K562 (cell line): ENCODE measurements around the gene COLEC12. TPM values are rescaled to one million over a fixed set of nuclear protein-coding genes. Genes with fewer than 3 reads are reported as not detected.

Experiments used
- ATAC-seq: fragments of 200-7000 bp; cut with Tn5 transposase; 3 replicates; pipeline ENCODE4 v1.9.1; 2020; ENCODE audit warnings: moderate library complexity
- BruUV-seq: library from RNA; stranded (reverse); fragments of 400-500 nt; replicated peaks from 2 replicates; lab custom pipeline; 2021; lab: Mats Ljungman, UMichigan
- CTCF ChIA-PET: fragments of 300-600 bp; formaldehyde crosslinking; extraction: SDS; loops from one replicate; lab custom pipeline; 2021; ENCODE audit warnings: low intra/inter-chr PET ratio; lab: Yijun Ruan, JAX
- POLR2A ChIA-PET: fragments of 300-600, 350-650 bp; sonication (Branson Sonifier 250); formaldehyde crosslinking; extraction: SDS; loops from one replicate; lab custom pipeline; 2021; ENCODE audit warnings: antibody characterized with exemption, inconsistent platforms; lab: Yijun Ruan, JAX
- DNase-seq, 4 experiments: peaks; one replicate each; pipeline versions ENCODE4 v3.0.0 to v3.0.0-alpha.2; 2011 to 2018; ENCODE audit warnings: low spot score in 3 of 4, mixed read lengths in 3 of 4; ENCODE audit errors: extremely low read depth in 1 of 4
- FAIRE-seq: peaks from 2 replicates; lab custom pipeline; 2011; peaks lifted over from hg19 to GRCh38; lab: Jason Lieb, UNC
- H2AFZ ChIP-seq: 2 replicates; pipeline ENCODE4 v1.6.0; 2011; ENCODE audit warnings: low read depth, low read length, control low read depth, inconsistent platforms
- H3K27ac ChIP-seq: fragments of 200-600 bp; 3 replicates; pipeline ENCODE4 v1.8.0; 2011; ENCODE audit warnings: low read depth, mild to moderate bottlenecking, control low read depth, inconsistent platforms, low read length, moderate library complexity, mixed read lengths; ENCODE audit errors: extremely low read depth
- H3K27me3 ChIP-seq, 2 experiments: fragments of 300-600 bp in 1 of 2; 2 replicates in 1 of 2; 3 replicates in 1 of 2; pipeline versions ENCODE4 v1.6.0 to v1.8.0; 2011; ENCODE audit warnings: inconsistent platforms in 2 of 2, low read length in 2 of 2, mild to moderate bottlenecking in 1 of 2, mixed read lengths in 1 of 2, moderate library complexity in 1 of 2; ENCODE audit not compliant: control insufficient read depth in 2 of 2, insufficient read depth in 2 of 2
- H3K36me3 ChIP-seq: fragments of 300-600 bp; 3 replicates; pipeline ENCODE4 v1.8.0; 2011; ENCODE audit warnings: mild to moderate bottlenecking, low read length, inconsistent platforms; ENCODE audit not compliant: control insufficient read depth, insufficient read depth
- H3K4me1 ChIP-seq, 2 experiments: fragments of 200-600 bp in 1 of 2; replicated peaks in 1 of 2; 2 replicates in 1 of 2; 3 replicates in 1 of 2; pipeline versions ENCODE4 v1.5.1 to v1.8.0; 2011; ENCODE audit warnings: inconsistent platforms in 2 of 2, low read length in 2 of 2, mild to moderate bottlenecking in 1 of 2, mixed read lengths in 1 of 2, moderate library complexity in 1 of 2; ENCODE audit not compliant: control insufficient read depth in 2 of 2, insufficient read depth in 2 of 2
- H3K4me2 ChIP-seq: 2 replicates; pipeline ENCODE4 v1.6.1; 2011; ENCODE audit warnings: low read length, control low read depth, inconsistent platforms, mixed read lengths; ENCODE audit not compliant: insufficient read depth
- H3K4me3 ChIP-seq: fragments of 200-600 bp; sonication (generic), shearing (Covaris generic); 2 replicates; pipeline ENCODE4 v1.5.1; 2016; ENCODE audit warnings: control low read depth, inconsistent platforms
- H3K79me2 ChIP-seq: fragments of 200-600 bp; 3 replicates; pipeline ENCODE4 v1.8.0; 2011; ENCODE audit warnings: low read length, inconsistent platforms; ENCODE audit not compliant: control insufficient read depth, insufficient read depth
- H3K9ac ChIP-seq, 2 experiments: 2 replicates each; pipeline versions ENCODE4 v1.6.0 to v1.6.1; 2011; ENCODE audit warnings: low read depth in 2 of 2, low read length in 2 of 2, control low read depth in 1 of 2, inconsistent platforms in 1 of 2, mild to moderate bottlenecking in 1 of 2, mixed read lengths in 1 of 2; ENCODE audit not compliant: insufficient read depth in 1 of 2
- H3K9me1 ChIP-seq: one replicate; pipeline ENCODE4 v1.6.0; 2011; ENCODE audit warnings: inconsistent platforms, mild to moderate bottlenecking, low read length, moderate library complexity; ENCODE audit not compliant: control insufficient read depth, insufficient read depth
- H3K9me3 ChIP-seq: replicated peaks from 2 replicates; pipeline ENCODE4 v1.5.1; 2011; ENCODE audit warnings: low read depth, low read length, inconsistent platforms; ENCODE audit not compliant: control insufficient read depth, insufficient read depth
- H4K20me1 ChIP-seq: replicated peaks from 2 replicates; pipeline ENCODE4 v1.6.1; 2011; ENCODE audit warnings: low read length, inconsistent platforms, mixed read lengths; ENCODE audit not compliant: control insufficient read depth, insufficient read depth
- CEBPG ChIP-seq, 3 experiments: fragments of 200-800 bp in 1 of 3; sonication (Bioruptor generic) in 1 of 3; sonication (generic) in 1 of 3; formaldehyde crosslinking in 1 of 3; IDR thresholded peaks in 2 of 3; conservative IDR thresholded peaks in 1 of 3; 2 replicates each; pipeline versions ENCODE4 v1.6.1 to v1.8.0; 2016 to 2022; ENCODE audit warnings: missing compliant biosample characterization in 2 of 3, missing genetic modification characterization in 2 of 3, mild to moderate bottlenecking in 1 of 3, missing genetic modification reagents in 1 of 3
- EHMT2 ChIP-seq: fragments of 450-650 bp; IDR thresholded peaks from 2 replicates; pipeline ENCODE4 v1.6.1; 2018; ENCODE audit warnings: antibody characterized with exemption
- GATAD2B ChIP-seq: fragments of 450-650 bp; IDR thresholded peaks from 2 replicates; pipeline ENCODE4 v1.6.1; 2017; ENCODE audit warnings: mild to moderate bottlenecking, borderline replicate concordance
- MYNN ChIP-seq, 2 experiments: sonication (generic); formaldehyde crosslinking in 1 of 2; IDR thresholded peaks; 2 replicates each; pipeline versions ENCODE4 v1.5.0 to v1.6.1; 2016 to 2020; ENCODE audit warnings: antibody characterized with exemption in 1 of 2, missing genetic modification reagents in 1 of 2
- NR2C1 ChIP-seq, 2 experiments: fragments of 450-650 bp; IDR thresholded peaks; 2 replicates each; pipeline ENCODE4 v1.6.1; 2017; ENCODE audit warnings: mild to moderate bottlenecking in 2 of 2, antibody characterized with exemption in 1 of 2, inconsistent platforms in 1 of 2, missing compliant biosample characterization in 1 of 2, missing genetic modification characterization in 1 of 2
- NRF1 ChIP-seq, 2 experiments: fragments of 450-650 bp; IDR thresholded peaks in 1 of 2; conservative IDR thresholded peaks in 1 of 2; 2 replicates each; pipeline ENCODE4 v1.6.1; 2014; ENCODE audit warnings: mild to moderate bottlenecking in 2 of 2
- POLR3A ChIP-seq: IDR thresholded peaks from 2 replicates; pipeline ENCODE4 v1.6.1; 2011; ENCODE audit warnings: borderline replicate concordance, mild to moderate bottlenecking, moderate library complexity; ENCODE audit not compliant: insufficient read length, insufficient read depth; ENCODE audit errors: extremely low read depth
- SETDB1 ChIP-seq: IDR thresholded peaks from one replicate; pipeline ENCODE4 v1.6.1; 2012; ENCODE audit warnings: low read length, control low read depth, inconsistent platforms
- SMAD1 ChIP-seq: fragments of 150-350 bp; IDR thresholded peaks from 2 replicates; pipeline ENCODE4 v1.6.1; 2014; ENCODE audit warnings: low read length, low read depth; ENCODE audit not compliant: partially characterized antibody
- TARDBP ChIP-seq: fragments of 450-650 bp; IDR thresholded peaks from 2 replicates; pipeline ENCODE4 v1.6.1; 2016
- TRIM28 ChIP-seq: fragments of 450-650 bp; IDR thresholded peaks from 2 replicates; pipeline ENCODE4 v1.6.1; 2017
- U2AF1 ChIP-seq: fragments of 200-400 bp; formaldehyde crosslinking; optimal IDR thresholded peaks from 2 replicates; pipeline ENCODE3; 2017; ENCODE audit warnings: mild to moderate bottlenecking, low read depth, low read length, moderate library complexity
- ZNF134 ChIP-seq: fragments of 250-450 bp; sonication (Bioruptor Pico); conservative IDR thresholded peaks from 2 replicates; pipeline ENCODE4 v1.4.0; 2020
- ZNF143 ChIP-seq: sonication (generic); formaldehyde crosslinking; IDR thresholded peaks from 2 replicates; pipeline ENCODE4 v1.9.0; 2022; ENCODE audit warnings: mild to moderate bottlenecking, missing genetic modification reagents
- ZNF431 ChIP-seq: sonication (generic); formaldehyde crosslinking; IDR thresholded peaks from 2 replicates; pipeline ENCODE4 v1.8.0; 2022; ENCODE audit warnings: mild to moderate bottlenecking, missing genetic modification reagents
- ZNF586 ChIP-seq: fragments of 450-650 bp; formaldehyde crosslinking; conservative IDR thresholded peaks from 2 replicates; pipeline ENCODE4 v1.4.0; 2020; ENCODE audit warnings: mild to moderate bottlenecking, moderate library complexity
- WGBS: fragments of 100-300 bp; shearing (Covaris generic); methylation state at CpG from one replicate; pipeline ENCODE4 v1.1.6; 2016; ENCODE audit warnings: low coverage, mixed read lengths; ENCODE audit not compliant: insufficient coverage; ENCODE audit errors: missing lambda C conversion rate; 5-methylcytosine and 5-hydroxymethylcytosine counted together
- in situ Hi-C: fragments of 300-500 bp; cut with MboI; formaldehyde crosslinking; loops from 4 replicates; pipeline ENCODE4 v1.15.0; 2018; ENCODE audit warnings: inconsistent platforms, mixed read lengths
- intact Hi-C: fragments of 100-400 bp; cut with micrococcal nuclease; formaldehyde crosslinking; loops from 2 replicates; pipeline ENCODE4 v1.14.2; 2022
- polyA plus RNA-seq, 8 experiments: library from polyadenylated mRNA; depleted of rRNA in 4 of 8; stranded (reverse) in 5 of 8; unstranded in 3 of 8; fragments of >200 nt; fragmentation: Nextera tagmentation in 2 of 8; fragmentation: Illumina TruSeq in 1 of 8; extraction: Ambion mirVana in 2 of 8; extraction: Trizol in 1 of 8; gene quantifications; 2 replicates each; pipeline versions ENCODE4 v1.2.1 to v1.2.3, GENCODE V29; 2011 to 2014; ENCODE audit warnings: inconsistent platforms in 1 of 8, missing spikeins in 1 of 8
- total RNA-seq, 7 experiments: library from RNA; depleted of rRNA in 6 of 7; stranded (reverse); fragments of >200 nt in 6 of 7; fragmentation: Illumina TruSeq in 2 of 7; extraction: Trizol in 2 of 7; gene quantifications; 2 replicates each; pipeline versions ENCODE4 v1.2.1 to v1.2.3, GENCODE V29; 2011 to 2021; ENCODE audit warnings: low replicate concordance in 1 of 7
- TF ChIP-seq, protein P1 (sequence below), 2 experiments: fragments of 250-450 bp in 1 of 2; fragments of 450-650 bp in 1 of 2; sonication (Bioruptor Pico) in 1 of 2; IDR thresholded peaks; 2 replicates each; pipeline versions ENCODE4 v1.6.1 to v1.8.0; 2016 to 2021; ENCODE audit warnings: mild to moderate bottlenecking in 2 of 2, moderate library complexity in 2 of 2, missing compliant biosample characterization in 1 of 2, missing genetic modification characterization in 1 of 2
- TF ChIP-seq, protein P2 (sequence below): fragments of 250-450 bp; sonication (Bioruptor Pico); IDR thresholded peaks from 2 replicates; pipeline ENCODE4 v1.5.0; 2021
- TF ChIP-seq, protein P3 (sequence below), 2 experiments: fragments of 450-650 bp in 1 of 2; sonication (generic) in 1 of 2; formaldehyde crosslinking in 1 of 2; IDR thresholded peaks in 1 of 2; conservative IDR thresholded peaks in 1 of 2; 2 replicates each; pipeline versions ENCODE4 v1.6.1 to v1.8.1; 2016 to 2023; ENCODE audit warnings: mild to moderate bottlenecking in 2 of 2, moderate library complexity in 2 of 2, inconsistent platforms in 1 of 2, missing genetic modification reagents in 1 of 2

Gene COLEC12
- total and polyA plus RNA-seq, 9 of the 15 experiments (the other 6 are each of a cell fraction or from before 2014, with no cell fraction given): 0.04 TPM; not detected in 8

DNA sequence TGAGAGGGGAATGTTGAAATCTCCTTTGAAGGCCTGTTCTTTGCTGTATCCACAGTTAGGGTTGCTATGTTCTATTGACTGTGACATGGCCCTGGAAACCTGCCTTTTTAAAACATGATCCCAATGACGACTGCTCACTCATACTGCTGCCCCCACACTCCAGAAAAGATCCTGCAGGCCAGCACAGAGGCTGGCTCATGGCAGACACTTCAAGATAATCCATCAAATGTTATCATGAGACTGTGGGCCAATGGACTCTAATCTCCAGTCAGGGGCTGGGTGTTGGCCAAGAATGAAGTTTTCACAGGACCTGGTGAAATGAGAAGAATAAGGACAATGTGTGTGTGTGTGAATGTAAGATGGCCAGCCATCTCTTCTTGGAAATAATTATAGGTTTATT, 173.7 kb downstream of the COLEC12 start (continued):
- no peak for TF ChIP-seq ZNF134
- TF ChIP-seq TARDBP: no peak
- TF ChIP-seq, protein P1, sequence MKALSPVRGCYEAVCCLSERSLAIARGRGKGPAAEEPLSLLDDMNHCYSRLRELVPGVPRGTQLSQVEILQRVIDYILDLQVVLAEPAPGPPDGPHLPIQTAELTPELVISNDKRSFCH (CRISPR knock-in tag; IDR thresholded peaks at IDR 0.05): no peak
- TF ChIP-seq, protein P1 (tag; IDR thresholded peaks at IDR 0.05): no peak
- TF ChIP-seq, protein P2, sequence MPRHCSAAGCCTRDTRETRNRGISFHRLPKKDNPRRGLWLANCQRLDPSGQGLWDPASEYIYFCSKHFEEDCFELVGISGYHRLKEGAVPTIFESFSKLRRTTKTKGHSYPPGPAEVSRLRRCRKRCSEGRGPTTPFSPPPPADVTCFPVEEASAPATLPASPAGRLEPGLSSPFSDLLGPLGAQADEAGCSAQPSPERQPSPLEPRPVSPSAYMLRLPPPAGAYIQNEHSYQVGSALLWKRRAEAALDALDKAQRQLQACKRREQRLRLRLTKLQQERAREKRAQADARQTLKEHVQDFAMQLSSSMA (CRISPR knock-in tag): no peak
- TF ChIP-seq U2AF1: no peak
- TF ChIP-seq EHMT2: no peak
- TF ChIP-seq ZNF143 (CRISPR knock-in tag): no peak

DNA sequence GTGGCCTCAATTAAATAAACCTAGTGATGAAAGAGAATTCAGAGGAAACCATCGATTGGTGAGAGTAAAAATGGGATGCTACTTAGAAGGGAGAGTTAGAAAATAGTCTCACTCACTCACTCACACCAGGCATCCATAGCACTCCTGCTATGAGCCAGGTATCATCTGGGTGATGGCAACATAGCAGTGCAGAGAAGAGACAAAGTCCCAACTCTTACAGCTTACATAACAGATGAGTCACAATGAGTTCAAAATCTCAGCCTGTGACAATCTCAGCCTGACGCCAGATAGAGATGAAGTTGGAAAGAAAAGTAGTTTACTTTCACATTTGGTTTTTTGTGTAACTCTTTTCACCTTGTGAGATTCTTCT, 177.3 kb downstream of the COLEC12 start:
- intact Hi-C loops: loop anchor here (2.0 kb wide), 1 partner anchor 36 kb away; no protein-coding TSS in a partner anchor
- H3K9me3 ChIP-seq: no peaks in the 10 kb centered on the region
- no TSS peak for BruUV-seq
- in situ Hi-C loops: no loop called here
- POLR2A ChIA-PET: interaction anchor here (1.4 kb wide), 1 partner anchor 14 kb away, joined by 3 read pairs; no protein-coding TSS in a partner anchor
- H2AFZ ChIP-seq: no peak overlapping the region
- no peaks in the 10 kb centered on the region for H3K9me1 ChIP-seq
- H3K27ac ChIP-seq: no peak overlapping the region
- DNase-seq (no peak), FAIRE-seq (peak; percentile 29), ATAC-seq (no peak)
- H3K4me1 ChIP-seq: peaks cover 0 to 7% of the 10 kb centered on the region in 2 experiments; a peak in 2 of 5 replicates
- H3K9ac ChIP-seq: no peak overlapping the region
- no peak overlapping the region for H3K4me2 ChIP-seq
- no peaks in the 10 kb centered on the region for H3K36me3 ChIP-seq
- no peak overlapping the region for H3K4me3 ChIP-seq
- H4K20me1 ChIP-seq: 0 out of 2 replicates have a peak, but pooled peaks cover 12% of the 10 kb centered on the region
- 6% methylated on average over 2 of the region's 2 CpGs for WGBS
- CTCF ChIA-PET: no interaction called here
- H3K79me2 ChIP-seq: no peaks in the 10 kb centered on the region
- H3K27me3 ChIP-seq: peaks cover 14 to 36% of the 10 kb centered on the region in 2 experiments
- no peak for TF ChIP-seq POLR3A
- TF ChIP-seq ZNF431 (CRISPR knock-in tag): no peak
- TF ChIP-seq NR2C1 (IDR thresholded peaks at IDR 0.05): no peak
- 0 out of 2 replicates have a peak, but pooled peaks have one; percentile 16 for TF ChIP-seq NR2C1 (tag; IDR thresholded peaks at IDR 0.05)
- TF ChIP-seq, protein P3, sequence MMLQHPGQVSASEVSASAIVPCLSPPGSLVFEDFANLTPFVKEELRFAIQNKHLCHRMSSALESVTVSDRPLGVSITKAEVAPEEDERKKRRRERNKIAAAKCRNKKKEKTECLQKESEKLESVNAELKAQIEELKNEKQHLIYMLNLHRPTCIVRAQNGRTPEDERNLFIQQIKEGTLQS (IDR thresholded peaks at IDR 0.05): peak; percentile 77
- TF ChIP-seq, protein P3 (CRISPR knock-in tag; conservative IDR thresholded peaks at IDR 0.05): no peak
- TF ChIP-seq TRIM28: no peak
- no peak for TF ChIP-seq GATAD2B
- TF ChIP-seq NRF1 (conservative IDR thresholded peaks at IDR 0.05 in 1 of 2, IDR thresholded peaks at IDR 0.05 in 1 of 2): no peak
- no peak for TF ChIP-seq MYNN (IDR thresholded peaks at IDR 0.05)
- TF ChIP-seq MYNN (CRISPR knock-in tag; IDR thresholded peaks at IDR 0.05): no peak
- peak; percentile 24 for TF ChIP-seq SMAD1
- TF ChIP-seq ZNF586 (CRISPR knock-in tag): no peak
- no peak for TF ChIP-seq SETDB1
- no peak for TF ChIP-seq CEBPG (CRISPR knock-in tag; IDR thresholded peaks at IDR 0.05)
- no peak for TF ChIP-seq CEBPG (tag; conservative IDR thresholded peaks at IDR 0.05 in 1 of 2, IDR thresholded peaks at IDR 0.05 in 1 of 2)
